Transverse colon (tissue), 4 donors: Measurements from ENCODE around the gene EPHA4.

Experiments used
- POLR2AphosphoS5 ChIP-seq, 3 donors: sonication (generic); formaldehyde crosslinking; IDR thresholded peaks; one replicate each; pipeline ENCODE4 v1.6.1; 2016; ENCODE audit warnings: antibody characterized with exemption in 3 of 3
- TF ChIP-seq, protein P1 (sequence below), 5 experiments: fragments of 200-600 bp in 3 of 5; fragments of 450-650 bp in 2 of 5; sonication (generic) in 3 of 5; IDR thresholded peaks; 1 replicate in 2 of 5; 2 replicates in 3 of 5; pipeline ENCODE4 v1.5.1; 2016 to 2017; ENCODE audit warnings: antibody characterized with exemption in 5 of 5, inconsistent platforms in 3 of 5, mild to moderate bottlenecking in 2 of 5, moderate library complexity in 1 of 5

DNA sequence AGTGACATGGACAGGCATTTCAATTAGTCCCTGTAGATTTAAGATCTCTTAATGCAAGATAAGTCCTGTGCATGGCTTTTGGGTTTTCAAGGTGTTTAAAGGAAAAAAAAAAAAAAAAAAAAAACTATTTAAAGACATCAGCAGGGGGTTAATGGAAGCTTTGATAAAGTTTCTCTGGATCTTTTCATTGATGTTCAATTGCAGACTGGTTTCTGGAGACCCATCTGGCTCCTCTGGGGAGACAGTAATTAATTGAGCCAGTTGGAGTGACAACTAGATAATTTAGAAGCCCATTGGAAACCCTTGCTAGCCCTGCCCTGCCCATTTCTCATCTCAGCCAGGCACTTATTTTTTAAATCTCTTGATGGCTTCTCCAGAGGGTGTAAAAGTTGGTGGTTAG is 98.7 kb downstream of the EPHA4 start:
- TF ChIP-seq, protein P1, sequence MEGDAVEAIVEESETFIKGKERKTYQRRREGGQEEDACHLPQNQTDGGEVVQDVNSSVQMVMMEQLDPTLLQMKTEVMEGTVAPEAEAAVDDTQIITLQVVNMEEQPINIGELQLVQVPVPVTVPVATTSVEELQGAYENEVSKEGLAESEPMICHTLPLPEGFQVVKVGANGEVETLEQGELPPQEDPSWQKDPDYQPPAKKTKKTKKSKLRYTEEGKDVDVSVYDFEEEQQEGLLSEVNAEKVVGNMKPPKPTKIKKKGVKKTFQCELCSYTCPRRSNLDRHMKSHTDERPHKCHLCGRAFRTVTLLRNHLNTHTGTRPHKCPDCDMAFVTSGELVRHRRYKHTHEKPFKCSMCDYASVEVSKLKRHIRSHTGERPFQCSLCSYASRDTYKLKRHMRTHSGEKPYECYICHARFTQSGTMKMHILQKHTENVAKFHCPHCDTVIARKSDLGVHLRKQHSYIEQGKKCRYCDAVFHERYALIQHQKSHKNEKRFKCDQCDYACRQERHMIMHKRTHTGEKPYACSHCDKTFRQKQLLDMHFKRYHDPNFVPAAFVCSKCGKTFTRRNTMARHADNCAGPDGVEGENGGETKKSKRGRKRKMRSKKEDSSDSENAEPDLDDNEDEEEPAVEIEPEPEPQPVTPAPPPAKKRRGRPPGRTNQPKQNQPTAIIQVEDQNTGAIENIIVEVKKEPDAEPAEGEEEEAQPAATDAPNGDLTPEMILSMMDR (IDR thresholded peaks at IDR 0.05): no peak
- TF ChIP-seq POLR2AphosphoS5 (IDR thresholded peaks at IDR 0.05): no peak
